ENCODE measurements around the gene SLC25A48.

The SLC25A48 gene

GRCh38 chr5:135861641-135862040 is 27.2 kb downstream of the SLC25A48 start:
- H3K27ac ChIP-seq = no peak overlapping the region
- no peak for TF ChIP-seq ZFX (IDR thresholded peaks at IDR 0.05; ENCODE audit: borderline replicate concordance)
- TF ChIP-seq CTCF (IDR thresholded peaks at IDR 0.05) = no peak

DNA sequence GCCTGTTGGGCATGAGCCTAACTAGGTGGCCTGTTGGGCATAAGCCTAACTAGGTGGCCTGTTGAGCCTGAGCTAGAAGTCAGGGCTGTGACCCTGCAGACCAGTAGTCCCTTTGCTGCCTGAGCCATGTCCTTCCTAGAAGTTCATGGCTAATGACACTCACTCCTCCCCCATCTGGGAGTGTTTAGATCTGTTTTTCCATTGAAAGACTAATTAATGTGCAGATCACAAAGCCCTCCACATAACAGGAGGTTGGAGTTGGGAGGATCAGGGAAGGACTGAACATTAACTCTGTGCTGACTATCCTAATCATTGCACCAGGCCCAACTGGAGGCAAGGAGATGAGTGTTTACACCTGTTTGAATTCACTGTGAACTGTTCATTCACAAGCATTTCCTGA is 27.6 kb downstream of the SLC25A48 start:
- no peak overlapping the region for H3K27ac ChIP-seq
- no peak for TF ChIP-seq CTCF (IDR thresholded peaks at IDR 0.05)
- no peak for TF ChIP-seq ZFX (IDR thresholded peaks at IDR 0.05; ENCODE audit: borderline replicate concordance)

DNA sequence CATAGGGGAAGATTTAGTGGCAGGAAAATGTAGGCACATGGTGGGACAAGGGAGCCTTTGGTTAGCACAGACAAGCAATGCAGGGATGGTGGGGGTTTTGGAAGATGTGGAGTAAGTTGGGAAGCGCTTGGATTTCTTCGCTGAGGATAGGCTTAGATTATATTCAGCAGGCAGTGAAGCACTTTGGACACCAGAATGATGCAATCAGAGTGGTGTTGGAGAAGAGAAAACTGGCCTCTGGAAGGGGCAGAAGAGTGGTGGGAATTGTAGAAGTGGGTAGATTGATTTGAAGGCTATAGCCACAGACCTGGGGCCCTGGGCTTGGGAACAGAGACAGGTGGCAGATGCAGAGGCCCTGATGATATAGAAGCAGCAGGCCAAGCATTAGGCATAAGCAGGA is 28.3 kb downstream of the SLC25A48 start:
- H3K27ac ChIP-seq = no peak overlapping the region
- TF ChIP-seq CTCF (IDR thresholded peaks at IDR 0.05) (no peak), ZFX (IDR thresholded peaks at IDR 0.05; ENCODE audit: borderline replicate concordance) (no peak)

DNA sequence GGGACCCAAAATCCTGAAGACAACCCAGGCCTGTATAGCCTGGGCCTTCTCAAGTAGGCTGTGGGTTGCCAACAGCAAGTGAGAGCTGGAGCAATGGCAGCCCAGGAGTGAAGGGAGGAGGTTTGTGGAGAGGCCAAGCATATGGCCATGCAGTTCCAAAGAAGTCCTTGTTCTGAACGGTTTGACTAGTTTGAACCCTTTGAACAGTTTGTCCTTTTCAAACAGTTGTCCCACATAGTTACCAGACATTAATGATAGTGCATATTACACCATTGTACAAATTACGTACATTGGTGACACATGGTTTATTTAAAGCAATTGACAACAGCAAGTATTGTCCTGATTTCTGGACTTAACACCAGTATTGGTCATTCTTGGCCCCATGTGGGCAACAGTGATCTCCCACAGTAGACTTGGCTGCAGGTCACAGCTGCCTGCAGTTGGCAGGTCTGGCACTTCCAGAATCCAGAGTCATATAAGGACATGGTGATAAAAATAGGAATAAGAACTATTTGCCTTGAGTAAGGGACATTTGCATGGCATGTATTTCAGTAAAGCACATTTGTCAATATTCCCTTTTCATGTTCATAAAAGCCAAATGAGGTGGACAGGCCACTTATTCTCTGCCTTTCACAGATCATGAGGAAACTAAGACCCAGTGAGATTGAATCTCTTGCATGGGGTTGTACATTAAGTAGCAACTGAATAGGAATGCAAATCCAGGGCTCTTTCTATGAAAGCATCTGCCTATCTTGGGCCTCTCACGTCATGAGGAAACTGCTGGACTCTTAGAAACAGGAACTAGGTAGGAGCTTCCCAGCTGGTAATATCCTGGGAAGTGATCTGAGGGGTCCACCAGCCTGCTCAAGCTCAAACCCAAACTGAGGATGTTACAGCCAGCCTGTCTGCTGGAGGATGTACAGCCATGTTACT is 30.3 kb downstream of the SLC25A48 start:
- H3K27ac ChIP-seq = no peak overlapping the region
- no peak for TF ChIP-seq ZFX (IDR thresholded peaks at IDR 0.05; ENCODE audit: borderline replicate concordance)
- TF ChIP-seq CTCF (IDR thresholded peaks at IDR 0.05) = no peak

DNA sequence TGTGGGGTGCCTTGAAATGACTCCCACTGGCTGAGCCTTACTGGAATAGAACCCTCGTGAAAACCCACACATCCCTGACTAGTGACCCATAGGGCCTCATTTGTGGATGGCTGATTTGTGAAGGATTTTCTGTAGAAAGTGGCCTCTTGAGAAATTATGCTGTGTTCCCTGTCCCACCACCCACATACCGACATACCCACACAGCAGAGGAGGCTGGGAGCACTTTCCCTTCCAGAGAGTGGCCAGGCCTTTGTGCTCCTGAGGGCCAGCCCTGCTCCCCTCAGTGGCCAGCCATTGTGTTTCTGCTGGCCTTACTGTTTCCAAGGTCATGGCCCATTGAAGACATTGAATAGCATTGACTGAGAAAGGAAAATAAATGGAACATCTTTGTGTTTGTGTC is 31.6 kb downstream of the SLC25A48 start:
- TF ChIP-seq CTCF (IDR thresholded peaks at IDR 0.05) (no peak), ZFX (IDR thresholded peaks at IDR 0.05; ENCODE audit: borderline replicate concordance) (no peak)
- H3K27ac ChIP-seq = no peak overlapping the region

DNA sequence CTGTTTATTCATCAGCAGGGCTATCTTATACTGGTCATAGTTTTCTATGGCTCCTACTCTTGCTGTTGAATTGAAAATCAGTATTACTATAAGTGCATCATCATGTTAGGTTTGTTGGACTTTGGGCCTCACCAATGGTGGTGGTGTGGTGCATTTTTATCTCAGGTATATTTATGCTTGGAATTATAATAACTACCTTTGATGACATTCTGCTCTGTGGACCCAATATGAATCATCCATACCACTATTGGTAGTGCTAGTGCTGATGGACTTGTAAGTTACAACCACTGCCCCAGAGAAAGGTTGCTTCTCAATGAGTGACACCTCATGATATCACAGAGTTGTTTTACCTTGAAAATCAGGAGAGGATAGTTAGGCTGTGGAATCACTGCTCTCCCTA is 33.1 kb downstream of the SLC25A48 start:
- H3K27ac ChIP-seq = no peak overlapping the region
- TF ChIP-seq CTCF (IDR thresholded peaks at IDR 0.05) (no peak), ZFX (IDR thresholded peaks at IDR 0.05; ENCODE audit: borderline replicate concordance) (no peak)

DNA sequence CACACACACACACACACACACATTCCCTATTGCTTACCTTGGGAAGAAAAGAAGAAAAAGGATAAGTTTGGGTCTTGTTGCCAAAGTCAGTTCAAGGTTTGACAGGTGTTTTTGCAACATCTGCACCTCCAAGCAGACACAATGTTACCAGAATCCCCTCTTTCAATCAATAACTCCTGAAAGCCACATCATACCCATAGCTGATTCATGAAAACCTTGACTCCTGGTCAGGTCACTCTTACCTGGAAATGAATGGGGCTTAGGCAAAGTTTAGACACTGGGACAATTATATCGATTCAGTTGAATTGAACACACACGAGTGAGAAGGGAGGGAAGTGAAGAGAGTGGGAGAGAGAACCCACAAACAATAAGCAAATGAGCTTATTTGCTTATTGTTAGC is 34.2 kb downstream of the SLC25A48 start:
- TF ChIP-seq ZFX (IDR thresholded peaks at IDR 0.05; ENCODE audit: borderline replicate concordance) (no peak), CTCF (IDR thresholded peaks at IDR 0.05) (no peak)
- H3K27ac ChIP-seq = no peak overlapping the region

Data from 22Rv1 (cell line).